ENCODE measurements around the gene NRG3.

Gene NRG3

DNA sequence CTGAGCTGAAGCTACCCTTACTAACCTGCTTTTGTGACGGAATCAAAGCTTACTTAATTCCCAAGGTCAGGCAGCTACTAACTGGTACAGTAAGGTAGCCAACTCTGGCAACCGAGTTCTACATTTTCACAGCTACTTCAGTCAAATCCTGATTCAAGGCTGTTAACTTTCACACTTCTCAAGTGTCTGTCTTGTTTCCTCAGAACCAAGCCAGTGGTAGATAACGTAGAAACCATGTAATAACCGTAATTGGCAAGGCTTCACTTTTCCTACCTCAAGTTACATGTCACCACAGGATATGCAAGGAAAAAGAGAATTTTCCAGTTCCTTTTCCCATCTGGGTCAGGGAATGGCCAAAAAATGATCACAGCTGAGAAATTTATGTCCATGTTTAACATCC is 746.7 kb downstream of the NRG3 start:
- TF ChIP-seq, protein P1, sequence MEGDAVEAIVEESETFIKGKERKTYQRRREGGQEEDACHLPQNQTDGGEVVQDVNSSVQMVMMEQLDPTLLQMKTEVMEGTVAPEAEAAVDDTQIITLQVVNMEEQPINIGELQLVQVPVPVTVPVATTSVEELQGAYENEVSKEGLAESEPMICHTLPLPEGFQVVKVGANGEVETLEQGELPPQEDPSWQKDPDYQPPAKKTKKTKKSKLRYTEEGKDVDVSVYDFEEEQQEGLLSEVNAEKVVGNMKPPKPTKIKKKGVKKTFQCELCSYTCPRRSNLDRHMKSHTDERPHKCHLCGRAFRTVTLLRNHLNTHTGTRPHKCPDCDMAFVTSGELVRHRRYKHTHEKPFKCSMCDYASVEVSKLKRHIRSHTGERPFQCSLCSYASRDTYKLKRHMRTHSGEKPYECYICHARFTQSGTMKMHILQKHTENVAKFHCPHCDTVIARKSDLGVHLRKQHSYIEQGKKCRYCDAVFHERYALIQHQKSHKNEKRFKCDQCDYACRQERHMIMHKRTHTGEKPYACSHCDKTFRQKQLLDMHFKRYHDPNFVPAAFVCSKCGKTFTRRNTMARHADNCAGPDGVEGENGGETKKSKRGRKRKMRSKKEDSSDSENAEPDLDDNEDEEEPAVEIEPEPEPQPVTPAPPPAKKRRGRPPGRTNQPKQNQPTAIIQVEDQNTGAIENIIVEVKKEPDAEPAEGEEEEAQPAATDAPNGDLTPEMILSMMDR (IDR thresholded peaks at IDR 0.05; ENCODE audit: low read length, missing control alignments): no peak
- no peak for DNase-seq (ENCODE audit: low read depth)
- H3K4me3 ChIP-seq (replicated peaks; ENCODE audit: low read depth, low read length): no peak overlapping the region

DNA sequence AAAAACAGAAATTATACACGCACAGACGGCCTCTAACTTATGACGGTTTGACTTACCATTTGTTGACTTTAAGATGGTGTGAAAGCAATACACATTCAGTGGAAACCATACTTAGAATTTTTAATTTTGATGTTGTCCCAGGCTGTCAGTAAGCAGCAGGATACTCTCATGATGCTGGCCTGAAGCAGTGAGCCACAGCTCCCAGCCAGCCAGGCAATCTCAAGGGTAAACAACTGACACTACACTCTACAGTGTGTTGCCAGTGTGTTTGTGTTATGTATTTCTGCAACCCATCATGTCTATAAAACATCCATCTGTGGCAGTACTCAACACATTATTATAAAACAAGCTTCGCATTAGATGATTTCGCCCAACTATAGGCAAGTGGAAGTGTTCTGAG is 747.5 kb downstream of the NRG3 start:
- TF ChIP-seq, protein P1 (IDR thresholded peaks at IDR 0.05; ENCODE audit: low read length, missing control alignments): no peak
- DNase-seq (ENCODE audit: low read depth): no peak

DNA sequence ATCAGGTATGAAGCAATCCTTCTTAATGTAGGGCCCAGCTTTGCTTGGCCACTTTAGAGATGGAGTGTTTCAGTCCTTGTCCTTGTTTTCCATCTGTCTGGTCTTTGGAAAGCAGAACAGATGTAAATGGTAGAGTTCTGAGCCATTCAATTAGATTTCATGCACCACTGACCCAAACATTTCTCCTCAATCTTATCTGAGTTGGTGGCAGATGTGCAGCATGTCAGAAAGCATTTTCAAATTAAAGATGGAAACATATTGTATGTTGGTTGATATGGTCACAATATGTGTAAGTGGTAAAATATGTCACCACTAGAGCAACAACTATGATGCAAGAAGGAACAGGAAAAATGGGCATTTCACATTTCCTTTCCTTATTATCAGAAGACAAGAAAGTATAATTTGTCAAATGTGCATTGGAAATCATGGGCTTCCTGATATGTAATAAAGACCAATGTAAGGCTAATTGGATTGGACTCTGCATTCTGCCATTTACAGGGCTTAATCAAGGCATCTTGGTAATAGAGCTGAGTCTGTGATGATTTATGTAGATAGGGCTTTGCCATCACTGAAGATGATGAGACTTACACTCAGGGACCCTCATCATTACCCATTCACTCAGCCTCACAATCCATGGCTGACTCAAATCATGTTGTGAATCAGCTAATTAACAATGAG is 750.7 kb downstream of the NRG3 start:
- no peak overlapping the region for H3K4me3 ChIP-seq (replicated peaks; ENCODE audit: low read depth, low read length)
- TF ChIP-seq, protein P1 (IDR thresholded peaks at IDR 0.05; ENCODE audit: low read length, missing control alignments): no peak
- no peak for DNase-seq (ENCODE audit: low read depth)

More for the DNA sequence above, 747.5 kb downstream of the NRG3 start:
- no peak overlapping the region for H3K4me3 ChIP-seq (replicated peaks; ENCODE audit: low read depth, low read length)

DNA sequence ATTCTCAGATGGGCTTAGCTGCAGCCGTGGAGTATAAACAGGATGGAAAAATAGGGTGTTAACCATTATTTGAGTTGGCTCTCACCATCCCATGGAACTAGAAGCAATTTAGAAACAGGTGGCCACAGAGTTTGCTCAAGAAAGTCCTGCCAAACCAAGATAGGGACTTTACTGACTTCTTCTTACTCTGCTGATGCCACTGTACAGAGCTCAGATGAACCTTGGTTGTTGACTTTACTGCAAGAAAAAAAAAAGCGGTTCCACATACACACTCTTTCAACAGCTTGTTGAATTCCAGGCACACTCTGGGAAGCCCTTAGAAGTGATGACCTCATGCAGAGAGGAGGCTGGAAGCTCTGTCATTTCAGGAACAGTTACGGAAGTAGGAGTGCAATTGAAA is 753.4 kb downstream of the NRG3 start:
- no peak overlapping the region for H3K4me3 ChIP-seq (replicated peaks; ENCODE audit: low read depth, low read length)
- TF ChIP-seq, protein P1 (IDR thresholded peaks at IDR 0.05; ENCODE audit: low read length, missing control alignments): no peak
- DNase-seq (ENCODE audit: low read depth): no peak

DNA sequence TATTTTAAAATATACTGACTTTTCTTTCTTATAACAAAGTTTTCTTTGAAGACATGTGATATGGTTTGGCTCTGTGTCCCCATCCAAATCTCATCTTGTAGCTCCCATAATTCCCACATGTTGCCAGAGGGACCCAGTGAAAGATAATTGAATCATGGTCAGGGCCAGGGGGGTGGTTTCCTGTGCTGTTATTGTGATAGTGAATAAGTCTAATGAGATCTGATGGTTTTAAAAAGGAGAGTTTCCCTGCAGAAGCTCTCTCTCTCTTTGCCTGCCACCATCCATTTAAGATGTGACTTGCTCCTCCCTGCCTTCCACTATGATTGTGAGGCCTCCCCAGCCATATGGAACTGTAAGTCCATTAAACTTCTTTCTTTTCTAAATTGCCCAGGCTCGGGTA is 768.1 kb downstream of the NRG3 start:
- H3K4me3 ChIP-seq (replicated peaks; ENCODE audit: low read depth, low read length): no peak overlapping the region
- no peak for DNase-seq (ENCODE audit: low read depth)
- TF ChIP-seq, protein P1 (IDR thresholded peaks at IDR 0.05; ENCODE audit: low read length, missing control alignments): no peak

DNA sequence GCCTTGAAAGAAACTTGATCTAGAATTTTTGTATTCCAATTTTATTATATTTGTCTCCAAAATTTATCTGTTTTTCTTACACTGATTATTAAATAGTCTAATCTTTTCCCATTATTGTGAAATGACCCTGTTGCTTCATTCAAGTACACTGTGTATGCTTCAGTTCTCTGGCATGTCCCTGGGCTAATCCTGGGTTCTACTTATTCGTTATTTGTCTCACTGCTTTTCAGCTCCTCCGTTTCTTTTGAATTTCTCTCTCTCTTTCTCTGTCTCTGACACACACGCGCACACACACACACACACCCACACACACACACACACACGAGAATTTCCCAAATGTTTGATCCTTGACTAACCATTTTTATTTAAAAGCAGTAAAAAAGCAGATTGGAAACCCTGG is 768.6 kb downstream of the NRG3 start:
- TF ChIP-seq, protein P1 (IDR thresholded peaks at IDR 0.05; ENCODE audit: low read length, missing control alignments): no peak
- peak; percentile 29 for DNase-seq (ENCODE audit: low read depth)
- no peak overlapping the region for H3K4me3 ChIP-seq (replicated peaks; ENCODE audit: low read depth, low read length)

DNA sequence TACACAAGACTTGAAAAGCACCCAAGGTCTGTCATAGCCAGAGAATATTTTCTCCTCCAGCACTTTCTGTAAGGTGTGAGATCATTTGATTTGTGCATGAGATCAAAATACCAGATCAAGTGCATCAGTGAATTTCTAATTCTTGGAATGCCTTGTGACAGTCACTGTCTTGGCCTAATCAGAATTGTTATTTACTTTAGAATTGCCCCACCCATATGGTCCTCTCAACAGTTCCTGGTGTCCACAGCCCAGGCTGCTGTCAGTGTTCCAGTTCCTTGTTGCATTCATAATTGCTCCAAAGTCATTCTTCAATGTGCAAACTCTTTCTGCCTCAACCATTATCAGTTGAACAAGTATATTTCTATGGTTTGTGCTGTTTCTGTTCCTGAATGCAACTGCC is 770.2 kb downstream of the NRG3 start:
- DNase-seq (ENCODE audit: low read depth): no peak

More for the DNA sequence above, 770.2 kb downstream of the NRG3 start:
- TF ChIP-seq, protein P1 (IDR thresholded peaks at IDR 0.05; ENCODE audit: low read length, missing control alignments): no peak
- H3K4me3 ChIP-seq (replicated peaks; ENCODE audit: low read depth, low read length): no peak overlapping the region

Data from fibroblast of pulmonary artery (primary cell).